AG08395 (cell line): ENCODE results near the gene DZIP1L.

Source experiments
- DNase-seq: peaks from one replicate; pipeline ENCODE4 v3.0.0; 2012; ENCODE audit warnings: mixed read lengths, low spot score

The DZIP1L gene

DNA sequence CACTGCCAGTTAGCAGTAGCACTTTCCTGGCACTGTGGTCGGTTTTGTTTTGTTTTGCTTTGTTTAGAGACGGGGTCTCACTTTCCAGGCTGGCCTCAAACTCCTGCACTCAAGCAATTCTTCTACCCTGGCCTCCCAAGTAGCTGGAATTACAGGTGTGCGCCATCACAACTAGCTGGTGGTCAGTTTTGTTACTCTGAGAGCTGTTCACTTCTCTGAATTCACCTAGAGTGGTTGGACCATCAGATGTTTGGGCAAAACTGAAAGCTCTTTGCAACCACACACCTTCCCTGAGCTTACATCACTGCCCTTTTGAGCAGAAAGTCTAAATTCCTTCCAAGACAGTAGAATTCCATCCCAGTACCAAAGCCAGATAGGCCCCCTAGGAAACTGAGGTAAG, 82.8 kb downstream of the DZIP1L start:
- DNase-seq = no peak

DNA sequence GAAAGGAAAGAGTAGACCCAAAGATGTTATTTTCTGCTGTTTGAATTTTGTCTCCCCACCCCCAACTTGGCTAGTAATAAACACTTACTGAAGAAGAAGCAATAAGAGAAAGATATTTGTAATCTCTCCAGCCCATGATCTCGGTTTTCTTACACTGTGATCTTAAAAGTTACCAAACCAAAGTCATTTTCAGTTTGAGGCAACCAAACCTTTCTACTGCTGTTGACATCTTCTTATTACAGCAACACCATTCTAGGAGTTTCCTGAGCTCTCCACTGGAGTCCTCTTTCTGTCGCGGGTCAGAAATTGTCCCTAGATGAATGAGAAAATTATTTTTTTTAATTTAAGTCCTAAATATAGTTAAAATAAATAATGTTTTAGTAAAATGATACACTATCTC, 83.9 kb downstream of the DZIP1L start:
- DNase-seq = no peak

DNA sequence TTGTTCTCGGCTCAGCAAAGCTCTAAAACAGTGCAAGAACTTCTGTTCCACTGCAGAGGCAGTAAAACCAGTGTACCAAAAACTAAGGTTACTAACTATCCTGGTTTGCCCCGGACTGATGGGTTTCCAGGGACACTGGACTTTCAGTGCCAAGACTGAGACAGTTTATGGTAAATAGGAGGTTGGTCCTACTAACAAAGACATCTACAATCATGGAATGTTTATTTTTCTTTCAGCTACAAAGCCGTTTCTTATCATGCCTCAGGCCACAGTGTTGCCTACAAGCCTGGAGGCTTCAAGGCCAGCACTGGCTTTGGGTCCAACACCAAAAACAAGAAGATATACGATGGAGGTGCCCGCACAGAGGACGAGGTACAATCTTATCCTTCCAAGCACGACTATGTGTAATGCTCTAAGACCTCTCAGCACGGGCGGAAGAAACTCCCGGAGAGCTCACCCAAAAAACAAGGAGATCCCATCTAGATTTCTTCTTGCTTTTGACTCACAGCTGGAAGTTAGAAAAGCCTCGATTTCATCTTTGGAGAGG, 84.6 kb downstream of the DZIP1L start:
- no peak for DNase-seq

DNA sequence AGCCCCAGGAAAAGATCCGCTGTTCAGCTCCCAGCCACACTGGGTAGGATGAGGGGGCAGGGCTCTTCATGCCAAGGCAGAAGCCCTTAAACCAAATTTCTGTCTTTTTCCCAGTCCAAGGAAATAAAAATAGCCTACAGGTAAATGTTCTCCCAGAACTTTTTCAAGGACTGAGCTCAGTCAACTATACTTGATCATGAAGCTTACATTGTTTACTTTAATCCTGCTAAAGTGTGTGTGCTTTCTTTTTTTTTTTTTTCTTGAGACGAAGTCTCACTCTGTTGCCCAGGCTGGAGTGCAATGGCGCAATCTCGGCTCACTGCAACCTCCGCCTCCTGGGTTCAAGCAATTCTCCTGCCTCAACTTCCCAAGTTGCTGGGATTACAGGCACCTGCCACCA, 87.6 kb downstream of the DZIP1L start:
- no peak for DNase-seq

DNA sequence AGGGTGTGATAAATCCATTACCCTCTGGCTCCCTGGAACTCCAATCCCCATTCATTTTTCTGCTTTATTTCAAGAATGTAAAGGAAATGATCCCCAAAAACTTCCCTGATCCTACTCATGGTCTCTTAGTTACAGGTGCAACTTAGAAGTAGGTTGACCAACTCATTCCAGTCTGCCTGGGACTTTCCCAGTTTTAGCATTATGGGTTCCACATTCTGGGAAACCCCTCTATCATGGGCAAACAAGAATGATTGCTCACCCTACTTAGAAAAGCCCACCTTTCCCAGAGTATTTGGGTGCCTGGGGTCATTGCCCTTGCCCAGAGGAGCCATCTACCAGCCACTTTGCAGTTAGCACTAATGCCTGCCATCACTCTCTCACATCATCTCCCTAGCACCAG, 89.9 kb downstream of the DZIP1L start:
- DNase-seq = no peak

DNA sequence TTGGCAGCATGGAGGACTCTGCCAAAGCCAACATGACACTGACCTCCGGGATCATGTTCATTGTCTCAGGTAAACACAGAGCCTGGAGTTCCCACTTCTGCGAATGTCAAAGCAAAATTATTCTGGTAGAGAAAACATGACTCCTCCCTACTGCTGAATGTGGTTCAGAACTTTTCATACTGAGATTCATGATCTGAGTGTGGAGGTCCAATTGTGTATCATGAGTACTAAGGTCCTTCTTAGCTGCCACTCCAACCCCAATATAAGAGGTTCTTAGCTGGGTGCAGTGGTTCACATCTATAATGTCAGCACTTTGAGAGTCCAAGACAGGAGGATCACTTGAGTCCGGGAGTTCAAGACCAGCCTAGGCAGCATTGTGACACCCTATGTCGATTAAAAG, 91.7 kb downstream of the DZIP1L start:
- no peak for DNase-seq

DNA sequence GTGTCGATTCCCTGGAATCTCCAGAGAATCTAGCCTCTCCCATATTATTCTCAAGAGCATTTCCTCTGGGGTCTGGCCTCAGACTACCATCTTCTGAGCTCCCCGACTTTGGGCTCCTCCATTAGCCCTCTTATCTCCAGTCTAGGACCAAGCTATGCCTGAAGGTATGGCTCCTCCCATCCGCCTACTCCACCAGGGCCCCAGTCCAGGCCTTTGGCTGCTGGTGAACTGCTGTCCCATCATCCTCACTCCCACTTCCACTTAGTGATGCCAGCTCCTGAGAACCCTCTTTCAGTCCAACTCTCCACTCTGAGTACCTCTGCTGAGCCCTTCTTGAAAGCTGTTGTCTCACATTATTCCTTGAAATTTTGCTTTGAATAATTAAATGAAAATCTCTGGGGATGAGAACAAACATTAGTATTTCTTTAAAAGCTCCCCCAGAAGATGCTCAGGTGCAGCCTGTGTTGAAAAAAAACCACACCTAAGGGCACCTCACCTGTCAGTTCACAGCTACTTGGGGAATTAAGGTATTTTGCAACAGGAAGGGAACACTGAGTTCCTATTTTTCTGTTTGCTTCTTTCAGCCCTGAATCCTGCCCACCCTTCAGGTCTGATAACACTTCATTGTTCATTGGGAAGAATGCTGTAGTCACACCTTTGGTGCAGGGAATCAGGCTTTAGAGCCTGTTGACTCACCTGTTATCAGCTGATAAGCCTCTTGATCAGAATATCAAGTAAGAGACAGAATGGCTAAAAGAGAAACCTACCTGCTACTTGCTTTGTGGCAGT, 95.9 kb downstream of the DZIP1L start:
- DNase-seq = no peak

DNA sequence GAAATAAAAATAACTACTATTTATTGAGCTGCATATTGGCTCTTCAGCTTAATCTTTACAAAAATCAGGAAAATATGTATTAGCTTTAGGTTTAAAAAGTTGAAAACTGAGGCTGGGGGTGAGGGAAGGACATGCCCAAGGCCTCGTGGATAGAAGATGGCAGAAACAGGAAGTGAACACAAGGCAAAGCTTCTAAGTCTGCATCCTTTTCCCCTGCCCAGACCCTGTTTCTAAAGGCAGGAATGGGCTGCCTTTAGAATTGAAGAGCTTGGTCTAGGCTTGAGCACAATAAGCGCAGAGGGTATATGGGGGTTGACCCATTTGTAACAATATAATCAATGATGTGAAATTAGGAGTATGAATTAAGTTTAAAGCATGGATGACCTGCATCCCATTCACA, 99.3 kb downstream of the DZIP1L start:
- DNase-seq = no peak

DNA sequence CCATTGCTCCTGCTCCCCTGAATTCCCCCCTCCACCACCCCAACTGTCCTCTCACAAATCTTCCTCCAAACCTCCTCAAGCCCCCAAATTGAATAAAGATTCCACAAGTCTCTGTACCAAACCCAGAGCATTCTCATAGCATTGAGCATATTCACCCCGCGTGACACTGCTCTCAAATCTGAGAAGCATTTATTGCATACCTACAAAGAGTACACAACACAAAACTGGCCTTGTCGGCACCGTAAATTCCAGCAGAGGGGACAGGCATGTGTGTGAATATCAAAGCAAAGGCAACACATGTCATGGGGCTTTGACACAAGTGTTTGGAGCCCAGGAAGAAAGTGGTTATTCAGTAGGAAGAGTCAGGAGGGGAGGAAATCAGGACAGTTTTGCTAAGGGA, 102.9 kb downstream of the DZIP1L start:
- no peak for DNase-seq
